ENCODE data around the gene TNS3.
"Not testable (repeated sequence)": the region's sequence is repeated elsewhere in the genome, so short reads cannot be mapped to it uniquely, and the experiment has no call there.

Gene TNS3

DNA sequence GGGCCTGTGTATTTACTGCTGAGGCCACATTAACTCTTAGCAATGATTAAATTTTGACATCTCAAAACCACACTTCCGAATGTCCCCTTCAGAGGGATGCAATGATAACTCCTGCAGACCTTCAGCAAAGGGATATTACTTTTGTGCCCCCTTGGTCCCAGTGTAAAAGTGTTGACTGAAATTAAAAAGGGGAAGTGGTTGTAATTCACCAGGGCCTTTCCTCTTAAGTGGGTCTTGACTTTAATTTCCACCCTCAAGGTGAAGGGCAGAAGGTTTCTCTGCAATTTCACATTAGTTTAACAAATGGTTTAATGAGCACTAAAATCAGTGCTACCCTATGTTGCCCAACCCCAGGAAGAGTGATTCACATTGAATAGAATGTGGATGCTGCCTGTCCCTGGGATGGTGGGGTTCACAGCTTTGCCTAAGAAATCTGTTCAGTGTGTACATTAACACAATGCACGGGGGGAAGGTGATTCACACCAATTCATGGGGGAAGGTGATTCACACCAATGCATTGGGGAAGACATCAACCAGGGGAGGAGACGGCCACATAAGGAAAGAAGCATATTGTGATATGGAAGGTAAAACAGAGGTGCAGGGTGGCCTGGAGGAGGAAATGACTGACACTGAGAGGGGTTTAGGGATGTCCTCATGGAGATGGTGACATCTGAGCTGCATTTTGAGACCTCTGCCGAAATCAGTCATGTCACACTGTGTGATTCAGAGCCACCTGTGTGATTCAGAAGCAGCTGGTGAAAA lies 19.4 kb upstream of the TNS3 start:
- Histone ChIP-seq H3K9me3 (ENCODE audit: control insufficient read depth, low read depth, low read length) (no peaks in the 10 kb centered on the region), H3K4me1 (ENCODE audit: control insufficient read depth, low read depth, low read length) (no peaks in the 10 kb centered on the region), H3K27ac (ENCODE audit: low read length) (no peak overlapping the region), H3K27me3 (ENCODE audit: control insufficient read depth, insufficient read depth, low read length) (no peaks in the 10 kb centered on the region), H3K36me3 (ENCODE audit: control insufficient read depth, low read depth, low read length) (no peaks in the 10 kb centered on the region), H3K9ac (ENCODE audit: low read length) (no peak overlapping the region), H3K4me3 (ENCODE audit: low read length) (no peak overlapping the region)

DNA sequence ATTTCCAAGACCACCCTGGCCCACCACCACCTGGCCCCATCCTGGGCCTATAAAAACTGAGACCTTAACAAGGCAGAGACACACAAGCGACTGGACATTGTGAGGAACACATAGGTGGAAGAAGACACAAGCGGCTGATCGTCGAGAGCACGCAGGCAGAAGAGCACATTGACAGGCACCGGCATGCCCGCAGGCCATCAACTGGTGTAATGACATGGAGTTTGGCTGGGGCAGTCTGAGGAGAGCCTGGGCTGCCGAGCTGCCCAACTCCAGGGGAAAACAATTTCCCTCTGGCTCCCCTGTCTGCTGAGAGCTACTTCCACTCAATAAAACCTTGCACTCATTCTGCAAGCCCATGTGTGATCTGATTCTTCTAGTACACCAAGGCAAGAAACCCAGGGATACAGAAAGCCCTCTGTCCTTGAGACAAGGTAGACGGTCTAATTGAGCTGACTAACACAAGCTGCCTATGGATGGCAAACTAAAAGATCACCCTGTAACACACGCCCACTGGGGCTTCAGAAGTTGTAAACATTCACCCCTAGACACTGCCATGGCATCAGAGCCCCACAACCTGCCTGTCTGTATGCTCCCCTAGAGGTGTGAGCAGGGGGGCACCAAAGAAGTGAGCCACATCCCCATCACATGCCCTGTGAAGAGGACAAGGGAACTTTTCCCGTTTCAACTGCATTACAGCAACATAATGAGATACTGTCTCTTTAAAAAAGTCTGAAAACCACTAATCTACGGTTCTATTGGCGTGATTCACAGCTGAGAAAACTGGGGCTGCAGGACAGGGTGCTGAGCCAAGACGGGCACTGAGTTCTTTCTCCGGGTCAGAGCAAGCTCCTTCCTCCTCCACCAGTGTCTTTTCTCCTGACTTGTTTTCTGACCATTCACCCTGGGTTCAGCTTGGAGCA lies 18.5 kb upstream of the TNS3 start:
- Histone ChIP-seq H3K4me1 (ENCODE audit: control insufficient read depth, low read depth, low read length) (no peaks in the 10 kb centered on the region), H3K9me3 (ENCODE audit: control insufficient read depth, low read depth, low read length) (no peaks in the 10 kb centered on the region), H3K9ac (ENCODE audit: low read length) (no peak overlapping the region), H3K4me3 (ENCODE audit: low read length) (no peak overlapping the region), H3K36me3 (ENCODE audit: control insufficient read depth, low read depth, low read length) (no peaks in the 10 kb centered on the region), H3K27ac (ENCODE audit: low read length) (no peak overlapping the region), H3K27me3 (ENCODE audit: control insufficient read depth, insufficient read depth, low read length) (no peaks in the 10 kb centered on the region)

DNA sequence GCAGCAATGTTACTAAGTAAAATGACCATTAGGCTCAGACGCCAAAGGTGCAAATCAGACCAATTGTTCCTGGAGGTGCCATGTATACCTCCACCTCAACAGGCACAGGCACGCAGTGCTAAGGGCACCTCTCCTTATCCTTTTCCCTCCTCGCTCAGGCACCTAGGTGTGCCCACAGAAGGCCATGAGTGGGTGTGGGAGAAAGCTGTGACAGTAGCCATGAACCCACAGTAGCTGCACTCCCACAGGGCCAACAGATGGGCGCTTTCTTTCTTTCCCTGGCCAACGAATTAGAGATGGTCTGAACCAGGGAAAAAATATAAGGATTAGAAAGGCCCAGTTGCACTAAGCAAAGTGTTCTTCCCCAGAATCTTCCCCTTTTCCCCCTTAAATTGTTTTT lies 15.5 kb upstream of the TNS3 start:
- no peaks in the 10 kb centered on the region for H3K9me3 ChIP-seq (ENCODE audit: control insufficient read depth, low read depth, low read length)
- no peaks in the 10 kb centered on the region for H3K36me3 ChIP-seq (ENCODE audit: control insufficient read depth, low read depth, low read length)
- no peak overlapping the region for H3K27ac ChIP-seq (ENCODE audit: low read length)
- peaks cover under 1% of the 10 kb centered on the region for H3K4me1 ChIP-seq (ENCODE audit: control insufficient read depth, low read depth, low read length)
- no peak overlapping the region for H3K4me3 ChIP-seq (ENCODE audit: low read length)
- H3K9ac ChIP-seq (ENCODE audit: low read length) = no peak overlapping the region
- H3K27me3 ChIP-seq (ENCODE audit: control insufficient read depth, insufficient read depth, low read length) = no peaks in the 10 kb centered on the region

DNA sequence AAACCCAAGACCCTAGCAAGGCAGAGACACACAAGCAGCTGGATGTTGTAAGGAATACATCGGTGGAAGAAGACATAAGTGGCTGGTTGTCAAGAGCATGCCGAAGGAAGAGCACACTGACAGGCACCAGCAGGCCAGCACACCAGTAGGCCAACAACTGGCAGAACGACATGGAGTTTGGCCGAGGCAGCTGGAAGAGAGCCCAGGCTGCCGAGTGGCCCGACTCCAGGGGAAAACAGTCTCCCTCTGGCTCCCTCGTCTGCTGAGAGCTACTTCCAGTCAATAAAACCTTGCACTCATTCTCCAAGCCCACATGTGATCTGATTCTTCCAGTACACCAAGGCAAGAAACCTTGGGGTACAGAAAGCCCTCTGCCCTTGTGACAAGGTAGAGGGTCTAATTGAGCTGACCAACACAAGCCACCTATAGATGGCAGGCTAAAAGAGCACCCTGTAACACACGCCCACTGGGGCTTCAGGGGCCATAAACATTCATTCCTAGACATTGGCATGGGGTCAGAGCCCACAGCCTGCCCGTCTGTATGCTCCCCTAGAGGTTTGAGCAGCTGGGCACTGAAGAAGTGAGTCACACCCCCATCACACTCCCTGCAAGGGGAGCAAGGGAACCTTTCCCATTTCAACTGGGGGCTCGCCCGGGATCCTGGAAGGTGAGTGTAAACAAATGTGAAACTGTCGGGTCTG lies 14.7 kb upstream of the TNS3 start:
- Histone ChIP-seq H3K27me3 (ENCODE audit: control insufficient read depth, insufficient read depth, low read length) (no peaks in the 10 kb centered on the region), H3K27ac (ENCODE audit: low read length) (no peak overlapping the region), H3K36me3 (ENCODE audit: control insufficient read depth, low read depth, low read length) (no peaks in the 10 kb centered on the region), H3K4me1 (ENCODE audit: control insufficient read depth, low read depth, low read length) (peaks cover 7% of the 10 kb centered on the region), H3K9ac (ENCODE audit: low read length) (no peak overlapping the region), H3K4me3 (ENCODE audit: low read length) (no peak overlapping the region), H3K9me3 (ENCODE audit: control insufficient read depth, low read depth, low read length) (no peaks in the 10 kb centered on the region)

DNA sequence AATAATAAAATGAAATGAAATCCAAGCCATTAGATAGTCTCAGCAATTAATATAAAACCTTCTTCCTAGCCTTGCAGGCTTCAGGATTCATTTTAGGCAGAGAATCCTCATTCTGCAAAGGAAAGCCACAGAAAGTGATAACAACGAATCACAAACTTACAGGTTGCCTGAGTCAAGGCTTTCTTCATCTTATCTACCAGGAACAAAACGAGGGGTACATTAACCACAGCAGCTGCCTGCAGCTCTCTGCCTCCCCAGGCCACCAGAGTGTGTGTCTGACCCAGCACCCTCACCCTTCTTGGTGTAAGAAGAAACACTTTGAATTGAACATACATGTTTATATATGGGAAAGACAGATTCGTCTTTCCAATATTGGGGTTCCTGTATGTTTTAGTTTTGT lies 12.5 kb upstream of the TNS3 start:
- H3K4me1 ChIP-seq (ENCODE audit: control insufficient read depth, low read depth, low read length) = peaks cover 16% of the 10 kb centered on the region
- H3K9me3 ChIP-seq (ENCODE audit: control insufficient read depth, low read depth, low read length) = no peaks in the 10 kb centered on the region
- H3K27me3 ChIP-seq (ENCODE audit: control insufficient read depth, insufficient read depth, low read length) = no peaks in the 10 kb centered on the region
- H3K27ac ChIP-seq (ENCODE audit: low read length) = no peak overlapping the region
- no peak overlapping the region for H3K4me3 ChIP-seq (ENCODE audit: low read length)
- no peak overlapping the region for H3K9ac ChIP-seq (ENCODE audit: low read length)
- H3K36me3 ChIP-seq (ENCODE audit: control insufficient read depth, low read depth, low read length) = no peaks in the 10 kb centered on the region

DNA sequence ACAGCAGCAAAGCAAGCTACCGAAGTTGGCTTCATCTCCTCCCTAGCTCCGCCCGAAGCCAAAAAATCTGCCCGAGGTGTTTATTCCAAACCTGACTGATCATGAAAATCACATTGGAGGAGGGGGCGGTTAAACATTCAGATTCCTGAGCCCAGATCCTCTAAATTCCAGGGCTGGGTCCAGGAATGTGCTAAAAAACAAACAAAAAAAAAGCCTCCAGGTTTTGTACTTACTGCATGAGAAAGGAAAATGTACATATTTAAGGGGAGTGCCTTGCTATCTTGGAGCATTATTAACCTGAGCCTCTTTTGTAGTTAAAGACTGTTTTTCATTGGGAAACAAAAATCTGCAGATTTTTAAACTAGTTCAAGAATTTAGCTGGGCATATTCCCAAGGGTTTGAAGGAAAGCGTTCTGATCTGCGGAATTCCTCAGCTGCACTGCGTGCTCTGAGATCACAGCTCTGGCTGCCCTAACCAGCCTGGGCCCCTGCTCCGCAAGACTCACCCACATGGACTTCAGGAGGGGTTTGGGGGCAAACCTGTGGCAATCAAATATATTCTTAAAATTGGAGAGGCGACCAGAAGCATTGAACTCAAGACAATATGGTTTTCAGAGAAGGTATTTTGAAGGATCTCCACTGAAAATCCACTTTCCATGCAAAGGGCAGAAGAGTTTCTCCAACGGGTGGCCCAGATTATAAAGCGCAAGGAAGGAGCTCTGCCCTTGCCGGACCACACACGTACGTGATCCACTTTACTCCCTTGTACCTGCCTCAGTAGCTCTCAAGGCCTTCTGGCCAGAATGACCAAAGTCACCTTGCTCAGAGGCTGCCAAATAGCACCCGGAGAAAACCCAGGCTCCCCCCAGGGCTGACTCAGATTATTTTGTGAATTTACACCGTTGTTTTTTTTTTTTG lies 10.0 kb upstream of the TNS3 start:
- Histone ChIP-seq H3K36me3 (ENCODE audit: control insufficient read depth, low read depth, low read length) (no peaks in the 10 kb centered on the region), H3K4me1 (ENCODE audit: control insufficient read depth, low read depth, low read length) (peaks cover 16% of the 10 kb centered on the region), H3K27me3 (ENCODE audit: control insufficient read depth, insufficient read depth, low read length) (no peaks in the 10 kb centered on the region), H3K27ac (ENCODE audit: low read length) (no peak overlapping the region), H3K9ac (ENCODE audit: low read length) (no peak overlapping the region), H3K4me3 (ENCODE audit: low read length) (no peak overlapping the region), H3K9me3 (ENCODE audit: control insufficient read depth, low read depth, low read length) (no peaks in the 10 kb centered on the region)

DNA sequence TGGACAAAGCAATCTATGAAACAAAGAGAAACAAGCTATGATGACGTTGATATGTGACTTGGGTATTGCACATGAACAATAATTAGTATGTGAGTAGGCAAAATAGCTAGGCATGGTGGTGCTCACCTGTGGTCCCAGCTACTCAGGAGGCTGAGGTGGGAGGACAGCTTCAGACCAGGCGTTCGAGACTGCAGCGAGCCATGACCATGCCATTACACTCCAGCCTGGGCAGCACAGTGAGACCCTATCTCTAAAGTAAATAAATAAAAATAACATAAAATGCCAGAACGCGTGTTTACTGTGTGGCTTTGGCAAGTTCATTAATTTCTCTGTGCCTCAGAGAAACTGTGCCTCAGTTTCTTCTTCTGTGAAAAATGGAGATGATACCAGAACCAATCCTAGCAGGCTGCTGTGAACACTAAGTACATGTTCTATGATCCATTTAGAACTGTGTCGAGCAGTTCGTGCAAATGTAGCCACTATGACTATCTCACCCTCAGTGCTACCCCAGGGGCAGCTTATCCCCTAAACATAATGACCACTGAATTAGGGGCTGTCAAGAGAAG lies 9.3 kb upstream of the TNS3 start:
- H3K27ac ChIP-seq (ENCODE audit: low read length) = no peak overlapping the region

DNA sequence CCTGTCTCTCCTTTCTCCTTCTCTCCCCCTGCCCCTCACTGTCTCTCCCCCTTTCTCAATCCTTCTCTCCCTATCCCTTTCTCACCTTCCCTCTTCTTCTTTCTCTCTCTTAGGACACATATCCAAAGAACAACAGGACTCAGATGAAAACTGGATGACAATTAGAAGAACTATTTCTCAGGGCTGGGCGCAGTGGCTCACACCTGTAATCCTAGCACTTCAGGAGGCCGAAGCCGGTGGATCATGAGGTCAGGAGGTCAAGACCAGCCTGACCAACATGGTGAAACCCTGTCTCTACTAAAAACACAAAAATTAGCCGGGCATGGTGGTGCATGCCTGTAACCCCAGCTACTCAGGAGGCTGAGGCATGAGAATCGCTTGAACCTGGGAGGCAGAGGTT lies 8.3 kb upstream of the TNS3 start:
- H3K9me3 ChIP-seq (ENCODE audit: control insufficient read depth, low read depth, low read length); H3K36me3 ChIP-seq (ENCODE audit: control insufficient read depth, low read depth, low read length); H3K27me3 ChIP-seq (ENCODE audit: control insufficient read depth, insufficient read depth, low read length); H3K27ac ChIP-seq (ENCODE audit: low read length); H3K4me3 ChIP-seq (ENCODE audit: low read length); H3K9ac ChIP-seq (ENCODE audit: low read length): not testable (repeated sequence)
- peaks cover 16% of the 10 kb centered on the region for H3K4me1 ChIP-seq (ENCODE audit: control insufficient read depth, low read depth, low read length)

More for the DNA sequence above, 9.3 kb upstream of the TNS3 start:
- Histone ChIP-seq H3K4me3 (ENCODE audit: low read length) (no peak overlapping the region), H3K27me3 (ENCODE audit: control insufficient read depth, insufficient read depth, low read length) (no peaks in the 10 kb centered on the region), H3K9me3 (ENCODE audit: control insufficient read depth, low read depth, low read length) (no peaks in the 10 kb centered on the region), H3K4me1 (ENCODE audit: control insufficient read depth, low read depth, low read length) (peaks cover 16% of the 10 kb centered on the region), H3K9ac (ENCODE audit: low read length) (no peak overlapping the region), H3K36me3 (ENCODE audit: control insufficient read depth, low read depth, low read length) (no peaks in the 10 kb centered on the region)

DNA sequence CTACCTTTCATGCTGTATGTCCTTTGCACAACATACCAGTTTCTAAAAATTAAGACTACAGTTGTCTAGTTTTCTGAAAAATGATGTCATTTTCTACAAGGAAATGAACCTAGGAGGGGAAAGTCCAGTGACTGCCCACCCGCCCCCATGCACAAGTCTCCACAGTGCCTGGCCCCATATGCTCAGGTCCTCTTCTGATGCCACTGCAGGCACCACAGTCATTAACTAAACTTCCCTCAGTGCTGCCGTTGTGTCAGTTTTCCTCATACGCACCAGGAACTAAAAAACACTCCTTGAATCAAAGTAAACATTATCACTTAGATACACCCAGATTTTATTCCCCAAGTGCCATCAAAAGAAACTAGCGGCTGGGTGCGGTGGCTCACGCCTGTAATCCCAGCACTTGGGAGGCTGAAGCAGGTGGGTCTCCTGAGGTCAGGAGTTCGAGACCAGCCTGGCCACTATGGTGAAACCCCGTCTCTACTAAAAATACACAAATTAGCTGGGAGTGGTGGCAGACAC lies 6.9 kb upstream of the TNS3 start:
- Histone ChIP-seq H3K4me3 (ENCODE audit: low read length) (no peak overlapping the region), H3K27ac (ENCODE audit: low read length) (no peak overlapping the region), H3K27me3 (ENCODE audit: control insufficient read depth, insufficient read depth, low read length) (peaks cover 2% of the 10 kb centered on the region), H3K4me1 (ENCODE audit: control insufficient read depth, low read depth, low read length) (peaks cover 16% of the 10 kb centered on the region), H3K9me3 (ENCODE audit: control insufficient read depth, low read depth, low read length) (no peaks in the 10 kb centered on the region), H3K9ac (ENCODE audit: low read length) (no peak overlapping the region), H3K36me3 (ENCODE audit: control insufficient read depth, low read depth, low read length) (no peaks in the 10 kb centered on the region)

DNA sequence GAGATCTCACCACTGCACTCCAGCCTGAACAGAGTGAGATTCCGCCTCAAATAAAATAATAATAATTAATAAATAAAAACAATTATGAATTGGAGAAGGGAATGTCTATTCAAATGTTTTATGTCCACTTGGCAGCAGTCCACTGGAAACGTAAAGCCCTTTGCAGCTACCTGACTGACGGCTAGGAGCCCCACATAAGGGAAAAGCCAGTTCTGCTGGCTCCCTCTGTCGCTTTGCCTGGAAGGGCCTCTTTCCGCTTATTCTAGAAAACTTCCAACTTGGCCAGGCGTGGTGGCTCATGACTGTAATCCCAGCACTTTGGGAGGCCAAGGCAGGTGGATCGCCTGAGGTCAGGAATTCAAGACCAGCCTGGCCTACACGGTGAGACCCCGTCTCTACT lies 6.1 kb upstream of the TNS3 start:
- no peak overlapping the region for H3K4me3 ChIP-seq (ENCODE audit: low read length)
- H3K36me3 ChIP-seq (ENCODE audit: control insufficient read depth, low read depth, low read length) = no peaks in the 10 kb centered on the region
- H3K9me3 ChIP-seq (ENCODE audit: control insufficient read depth, low read depth, low read length) = no peaks in the 10 kb centered on the region
- no peak overlapping the region for H3K9ac ChIP-seq (ENCODE audit: low read length)
- H3K4me1 ChIP-seq (ENCODE audit: control insufficient read depth, low read depth, low read length) = peaks cover 16% of the 10 kb centered on the region
- H3K27ac ChIP-seq (ENCODE audit: low read length) = no peak overlapping the region
- peaks cover 10% of the 10 kb centered on the region for H3K27me3 ChIP-seq (ENCODE audit: control insufficient read depth, insufficient read depth, low read length)
